ENCODE data around the gene PRPH. TPM values are rescaled to one million over a fixed set of nuclear protein-coding genes. Genes with fewer than 3 reads are reported as not detected.

The PRPH gene
- total RNA-seq, 4 donors from 2014 or later, result 3.0 to 16.2 (median 5.8) TPM

DNA sequence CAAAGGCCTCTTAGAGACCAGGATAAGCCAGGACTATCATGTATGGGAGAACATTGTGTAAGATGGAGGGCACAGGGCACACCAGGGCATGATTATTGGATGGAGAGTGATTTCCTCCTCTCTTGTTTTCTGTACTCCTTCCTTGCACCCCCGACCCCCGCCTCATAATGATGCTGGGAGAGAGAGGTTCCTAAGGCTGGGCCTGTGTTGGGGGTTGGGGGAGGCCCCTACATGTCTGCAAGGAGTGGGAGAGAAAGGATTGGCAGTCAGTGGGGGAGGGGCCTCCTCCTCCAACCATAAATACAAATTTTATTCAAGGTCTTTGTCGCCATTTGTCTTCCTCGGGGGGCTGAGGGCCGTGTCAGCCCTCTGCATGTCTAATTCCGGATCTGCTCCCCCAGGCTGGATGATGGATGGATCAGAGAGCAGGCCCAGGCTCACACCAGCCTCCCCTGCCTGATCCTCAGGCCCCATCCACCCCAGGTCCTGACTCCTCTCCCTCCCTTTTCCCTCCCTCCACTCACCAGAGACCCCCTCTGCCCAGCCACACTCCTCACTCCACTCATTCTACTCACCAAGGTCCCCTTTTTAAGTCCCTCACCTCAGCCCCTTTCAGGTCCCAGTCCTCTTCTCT lies 44.0 kb downstream of the PRPH start:
- H3K4me3 ChIP-seq, result no peak overlapping the region
- H3K27ac ChIP-seq, result no peak overlapping the region
- ATAC-seq, result no peak
- no peaks in the 10 kb centered on the region for H3K36me3 ChIP-seq
- H3K9me3 ChIP-seq, result no peaks in the 10 kb centered on the region
- 74 to 96% methylated on average over 4 to 6 of the region's 6 CpGs for WGBS, 2 donors (ENCODE audit: low coverage in 1 of 2)
- TF ChIP-seq, protein P1, sequence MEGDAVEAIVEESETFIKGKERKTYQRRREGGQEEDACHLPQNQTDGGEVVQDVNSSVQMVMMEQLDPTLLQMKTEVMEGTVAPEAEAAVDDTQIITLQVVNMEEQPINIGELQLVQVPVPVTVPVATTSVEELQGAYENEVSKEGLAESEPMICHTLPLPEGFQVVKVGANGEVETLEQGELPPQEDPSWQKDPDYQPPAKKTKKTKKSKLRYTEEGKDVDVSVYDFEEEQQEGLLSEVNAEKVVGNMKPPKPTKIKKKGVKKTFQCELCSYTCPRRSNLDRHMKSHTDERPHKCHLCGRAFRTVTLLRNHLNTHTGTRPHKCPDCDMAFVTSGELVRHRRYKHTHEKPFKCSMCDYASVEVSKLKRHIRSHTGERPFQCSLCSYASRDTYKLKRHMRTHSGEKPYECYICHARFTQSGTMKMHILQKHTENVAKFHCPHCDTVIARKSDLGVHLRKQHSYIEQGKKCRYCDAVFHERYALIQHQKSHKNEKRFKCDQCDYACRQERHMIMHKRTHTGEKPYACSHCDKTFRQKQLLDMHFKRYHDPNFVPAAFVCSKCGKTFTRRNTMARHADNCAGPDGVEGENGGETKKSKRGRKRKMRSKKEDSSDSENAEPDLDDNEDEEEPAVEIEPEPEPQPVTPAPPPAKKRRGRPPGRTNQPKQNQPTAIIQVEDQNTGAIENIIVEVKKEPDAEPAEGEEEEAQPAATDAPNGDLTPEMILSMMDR (IDR thresholded peaks at IDR 0.05), result no peak
- TF ChIP-seq EP300 (IDR thresholded peaks at IDR 0.05) (no peak), POLR2AphosphoS5 (IDR thresholded peaks at IDR 0.05) (no peak), POLR2A (IDR thresholded peaks at IDR 0.05) (no peak)
- H3K4me1 ChIP-seq, result peaks cover 0 to 36% (median 19%) of the 10 kb centered on the region in 3 donors
- peaks cover 88% of the 10 kb centered on the region for H3K27me3 ChIP-seq

DNA sequence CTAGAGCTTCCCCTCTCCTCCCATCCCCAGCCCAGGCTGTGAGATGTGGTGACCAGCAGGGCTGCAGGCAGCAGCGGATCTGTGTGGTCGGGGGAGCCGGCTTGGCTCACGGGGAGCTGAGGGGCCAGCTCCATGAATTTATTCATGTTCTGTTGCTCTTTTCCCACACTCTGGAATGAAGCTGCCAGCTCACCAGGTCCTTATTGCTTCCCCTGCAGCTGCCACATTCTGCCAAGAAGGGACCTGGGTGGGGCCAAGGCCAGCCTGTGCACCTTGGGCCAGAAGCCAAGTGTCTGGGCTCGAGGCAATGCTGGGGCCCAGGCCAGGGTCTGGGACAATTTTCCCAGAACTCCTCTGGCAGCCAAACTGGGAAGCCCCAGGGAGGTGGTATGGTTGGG lies 44.5 kb downstream of the PRPH start:
- Histone ChIP-seq H3K4me3 (no peak overlapping the region), H3K9me3 (no peaks in the 10 kb centered on the region), H3K27ac (no peak overlapping the region), H3K36me3 (no peaks in the 10 kb centered on the region), H3K4me1 (peaks cover 0 to 36% (median 19%) of the 10 kb centered on the region in 3 donors), H3K27me3 (peaks cover 88% of the 10 kb centered on the region)
- TF ChIP-seq EP300 (IDR thresholded peaks at IDR 0.05), result no peak
- WGBS, 2 donors (ENCODE audit: low coverage in 1 of 2), result 60% methylated on average over 1 of the region's 5 CpGs; no CpG with 5 or more reads in 1 of the 2 donors
- no peak for ATAC-seq

DNA sequence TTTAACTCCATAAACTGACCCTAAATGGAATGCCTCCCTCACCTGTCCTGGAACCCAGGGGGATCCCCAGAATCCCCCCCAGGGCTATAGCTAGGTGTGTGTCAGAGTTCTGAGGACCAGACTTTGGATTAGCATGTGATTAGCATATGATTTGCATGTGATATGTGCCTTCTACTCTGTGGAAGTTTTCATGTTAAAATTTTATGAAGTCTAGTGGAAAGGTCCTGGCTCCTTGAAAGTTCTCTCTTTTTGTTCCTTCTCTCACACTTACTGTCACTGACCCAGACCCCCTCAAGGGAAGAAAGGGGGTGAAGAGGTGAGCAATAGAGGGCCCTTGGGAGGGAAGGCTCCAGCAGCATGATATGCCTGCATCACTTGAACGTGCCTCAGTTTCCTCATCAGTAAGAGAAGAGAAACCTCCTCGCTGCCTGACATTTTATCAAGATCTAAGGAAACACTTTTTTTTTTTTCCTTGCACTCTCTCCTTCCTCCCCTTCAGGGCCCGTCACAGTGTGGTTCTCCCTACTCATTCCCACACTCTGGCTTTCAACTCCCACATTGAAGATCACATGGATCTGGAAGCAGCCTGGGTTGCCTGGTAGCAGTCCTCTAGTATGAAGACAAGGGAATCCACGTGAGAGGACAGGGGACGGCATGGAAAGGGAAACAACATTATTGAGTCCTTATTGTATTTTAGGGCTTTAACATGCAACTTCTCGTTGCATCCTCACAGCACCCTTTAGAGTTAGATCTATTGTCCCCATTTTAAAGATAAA lies 45.3 kb downstream of the PRPH start:
- Histone ChIP-seq H3K9me3 (no peaks in the 10 kb centered on the region), H3K27me3 (peaks cover 88% of the 10 kb centered on the region), H3K4me3 (no peak overlapping the region), H3K4me1 (peaks cover 0 to 42% (median 24%) of the 10 kb centered on the region in 3 donors), H3K36me3 (no peaks in the 10 kb centered on the region), H3K27ac (no peak overlapping the region)
- TF ChIP-seq POLR2A (IDR thresholded peaks at IDR 0.05), result no peak
- no peak for TF ChIP-seq EP300 (IDR thresholded peaks at IDR 0.05)
- TF ChIP-seq, protein P1 (IDR thresholded peaks at IDR 0.05), result no peak
- no peak for TF ChIP-seq POLR2AphosphoS5 (IDR thresholded peaks at IDR 0.05)
- ATAC-seq, result no peak
- 64 to 84% methylated on average over 3 to 6 of the region's 6 CpGs for WGBS, 2 donors (ENCODE audit: low coverage in 1 of 2)

DNA sequence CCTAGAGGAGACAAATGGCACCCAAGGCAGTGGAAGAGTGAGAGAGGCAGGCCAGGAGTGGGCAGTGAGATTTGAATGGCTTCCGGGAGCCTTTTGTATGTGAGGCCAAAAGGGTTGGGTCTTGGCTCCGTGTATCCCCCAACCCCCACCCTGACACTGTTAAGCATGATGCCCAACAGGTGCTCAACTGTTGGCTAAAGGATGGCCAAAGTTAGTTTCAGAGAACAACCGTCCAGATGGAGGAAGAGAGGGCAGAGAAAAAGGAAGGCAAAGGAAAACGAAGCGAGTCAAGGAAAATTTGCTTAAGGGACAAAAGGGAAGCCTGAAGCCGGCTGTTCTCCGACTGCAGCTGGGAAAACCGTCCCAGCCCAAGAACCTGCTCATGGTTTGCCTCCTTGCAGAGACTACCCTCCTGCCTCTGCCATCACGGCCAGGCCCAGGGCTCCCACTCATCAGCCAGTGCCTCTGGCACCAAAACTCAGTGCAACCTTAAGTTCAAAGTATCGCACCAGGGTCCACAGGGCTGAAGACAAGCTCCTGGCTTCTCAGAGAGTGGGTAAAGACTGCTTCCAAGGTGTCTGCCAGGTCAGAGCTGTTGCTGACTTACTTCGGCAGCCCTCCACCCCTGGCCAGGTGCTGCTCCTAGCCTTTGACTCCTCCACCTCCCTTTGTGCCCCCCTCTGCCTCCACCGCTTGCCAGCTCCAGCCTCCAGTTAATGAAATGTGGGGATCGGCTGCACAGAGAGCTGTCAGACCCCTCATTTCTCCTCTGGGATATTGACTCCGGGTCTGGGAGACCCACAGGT lies 46.2 kb downstream of the PRPH start:
- no peak for TF ChIP-seq EP300 (IDR thresholded peaks at IDR 0.05)
- TF ChIP-seq POLR2A (IDR thresholded peaks at IDR 0.05), result no peak
- no peak for TF ChIP-seq POLR2AphosphoS5 (IDR thresholded peaks at IDR 0.05)
- TF ChIP-seq, protein P1 (IDR thresholded peaks at IDR 0.05), result no peak
- Histone ChIP-seq H3K27ac (no peak overlapping the region), H3K27me3 (peaks cover 88% of the 10 kb centered on the region), H3K36me3 (no peaks in the 10 kb centered on the region), H3K4me3 (no peak overlapping the region), H3K4me1 (peaks cover 8 to 48% (median 33%) of the 10 kb centered on the region in 3 donors), H3K9me3 (no peaks in the 10 kb centered on the region)
- ATAC-seq, result no peak
- 34 to 60% methylated on average over 8 to 10 of the region's 14 CpGs for WGBS, 2 donors (ENCODE audit: low coverage in 1 of 2)

DNA sequence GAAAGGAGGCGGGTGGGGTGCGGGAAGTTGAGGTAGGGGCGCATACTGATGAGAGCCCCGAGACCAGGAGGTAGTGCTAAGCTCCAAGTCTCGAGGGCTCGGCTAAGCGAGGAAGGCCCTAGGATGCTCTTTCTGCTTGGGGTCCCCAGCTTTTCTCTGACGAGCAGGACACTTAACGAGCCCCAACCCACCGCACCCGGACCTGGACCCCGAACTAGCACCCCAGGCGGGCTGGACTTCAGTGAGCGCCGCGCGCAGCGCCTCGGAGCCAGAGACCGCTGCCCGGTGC lies 46.8 kb downstream of the PRPH start:
- Histone ChIP-seq H3K36me3 (no peaks in the 10 kb centered on the region), H3K27me3 (peaks cover 88% of the 10 kb centered on the region), H3K4me3 (peak overlapping the region in 1 of 2 donors; percentile 56), H3K9me3 (no peaks in the 10 kb centered on the region), H3K27ac (peak overlapping the region in 1 of 4 donors; percentile 62), H3K4me1 (peaks cover 11 to 48% (median 37%) of the 10 kb centered on the region in 3 donors)
- no peak for TF ChIP-seq EP300 (IDR thresholded peaks at IDR 0.05)
- TF ChIP-seq, protein P1 (IDR thresholded peaks at IDR 0.05), result no peak
- no peak for TF ChIP-seq POLR2AphosphoS5 (IDR thresholded peaks at IDR 0.05)
- no peak for TF ChIP-seq POLR2A (IDR thresholded peaks at IDR 0.05)
- no peak for ATAC-seq
- WGBS, 2 donors (ENCODE audit: low coverage in 1 of 2), result no CpG with 5 or more reads among the region's 21 CpGs
